HG03378 (cell line): ENCODE measurements around the gene WFS1.

ENCODE experiments used
- ATAC-seq: cut with Tn5 transposase; IDR thresholded peaks from one replicate; pipeline ENCODE4 v1.9.1; 2021; ENCODE audit warnings: mild to moderate bottlenecking, moderate library complexity; ENCODE audit not compliant: unreplicated experiment

Gene WFS1

DNA sequence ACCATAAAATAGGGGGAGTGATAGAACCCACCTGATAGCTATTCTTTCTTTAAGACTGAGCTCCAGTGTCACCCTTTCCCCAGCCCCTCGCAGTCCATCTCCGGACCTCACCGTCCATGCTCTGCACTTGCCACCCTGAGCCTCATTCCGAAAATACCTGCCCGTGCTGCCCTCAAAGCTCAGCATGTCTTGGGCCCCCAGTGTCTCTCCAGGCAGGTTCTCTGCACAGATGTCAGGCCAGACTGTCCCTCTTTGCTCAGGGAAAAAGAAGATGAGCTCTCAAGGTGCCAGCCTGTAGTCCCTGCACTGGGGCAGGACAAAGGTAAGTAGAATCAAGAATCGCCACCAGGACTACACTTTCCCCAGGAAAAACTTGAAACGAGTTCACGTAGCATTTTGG, 9.8 kb upstream of the WFS1 start:
- ATAC-seq: no peak

DNA sequence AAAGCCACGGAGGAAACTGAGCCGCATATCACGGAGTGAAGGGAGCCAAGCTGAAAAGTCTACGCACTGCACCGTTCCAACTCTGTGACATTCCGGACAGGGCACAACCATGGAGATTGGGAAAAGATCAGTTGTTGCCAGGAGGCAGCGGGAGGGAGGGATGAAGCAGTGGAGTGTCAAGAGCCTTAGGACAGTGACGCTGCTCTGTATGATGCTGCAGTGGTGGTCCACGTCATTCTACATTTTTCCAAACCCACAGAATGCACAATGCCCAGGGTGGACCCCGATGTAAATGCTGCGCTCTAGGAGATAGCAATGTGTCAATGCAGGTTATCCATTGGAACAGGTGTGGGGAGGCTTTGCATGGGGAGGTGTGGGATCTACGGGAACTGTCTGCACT, 7.5 kb upstream of the WFS1 start:
- no peak for ATAC-seq

DNA sequence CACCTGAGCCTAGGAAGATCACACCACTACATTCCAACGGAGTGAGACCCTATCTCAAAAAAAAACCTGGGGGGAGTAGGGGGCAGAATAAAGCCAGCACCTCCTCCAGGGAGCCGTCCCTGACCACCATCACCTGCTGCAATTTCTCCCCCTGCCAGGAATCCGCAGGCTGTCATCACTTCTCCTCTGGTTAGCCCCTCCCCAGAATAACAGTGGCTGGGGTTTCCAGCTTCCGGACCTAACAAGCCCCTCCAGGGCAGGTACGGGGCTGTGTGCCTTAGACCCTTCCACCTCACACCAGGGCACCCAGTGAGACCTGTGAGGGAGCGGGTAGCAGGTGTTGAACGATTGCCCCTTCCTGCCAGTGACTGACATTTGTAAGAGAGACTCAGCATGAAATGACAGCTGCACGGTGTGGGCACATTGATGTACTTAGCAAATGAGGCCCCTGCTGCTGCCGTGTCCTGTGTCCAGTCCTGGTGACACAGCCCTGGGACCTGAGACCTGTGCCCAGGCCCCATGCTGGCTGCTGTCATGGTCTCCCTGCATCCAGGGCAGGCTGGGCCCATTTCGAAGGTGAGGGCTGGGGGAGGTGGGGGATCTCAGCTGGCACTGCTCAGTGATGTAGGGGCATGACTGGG, 6.7 kb upstream of the WFS1 start:
- ATAC-seq: no peak

DNA sequence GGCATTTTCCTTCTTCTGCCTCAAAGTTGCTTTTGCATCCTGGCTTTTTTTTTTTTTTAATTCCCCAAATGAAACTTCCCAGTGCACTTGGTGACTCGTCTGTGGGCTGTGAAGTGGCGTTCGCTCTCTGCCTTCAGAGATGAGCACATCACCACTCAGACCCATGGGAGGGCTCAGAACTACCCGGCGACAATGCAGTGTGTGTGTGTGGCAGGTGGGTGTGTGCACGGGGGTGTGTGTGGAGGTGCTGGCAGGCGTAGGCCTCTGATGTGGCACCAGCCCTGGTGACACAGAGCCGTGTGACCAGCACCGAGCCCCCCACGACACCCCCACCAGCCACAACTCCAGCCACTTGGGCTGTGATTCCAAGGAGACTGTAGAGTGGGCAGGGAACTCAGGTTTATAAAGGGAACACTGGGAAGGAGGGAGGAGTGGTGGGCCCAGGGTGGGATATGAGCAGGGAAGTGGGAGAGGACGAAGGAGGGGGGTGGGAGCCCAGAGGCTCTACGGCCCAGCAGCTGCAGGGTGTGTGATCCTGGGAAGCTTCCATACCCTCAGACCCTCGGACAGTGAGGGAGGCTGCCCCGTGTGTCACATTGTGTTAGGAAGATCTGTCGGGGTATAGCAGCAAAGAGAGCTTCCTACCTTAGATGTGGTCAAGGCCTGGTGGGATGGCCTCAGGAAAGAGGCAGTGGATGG, 6.0 kb upstream of the WFS1 start:
- ATAC-seq: no peak

DNA sequence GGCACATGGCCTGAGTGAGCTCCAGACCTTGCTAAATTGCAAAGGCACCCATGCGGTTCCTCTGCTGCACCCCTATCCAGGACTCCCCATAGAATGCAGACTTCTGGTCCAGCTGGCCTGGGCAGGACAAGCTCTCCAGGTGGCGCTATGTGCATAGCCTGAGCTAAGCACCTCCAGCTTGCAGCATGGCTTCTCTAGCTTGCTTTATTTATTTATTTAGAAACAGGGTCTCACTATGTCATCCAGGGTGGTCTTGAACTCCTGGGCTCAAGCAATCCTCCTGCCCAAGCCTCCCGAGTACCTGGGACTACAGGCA, 5.5 kb upstream of the WFS1 start:
- no peak for ATAC-seq

DNA sequence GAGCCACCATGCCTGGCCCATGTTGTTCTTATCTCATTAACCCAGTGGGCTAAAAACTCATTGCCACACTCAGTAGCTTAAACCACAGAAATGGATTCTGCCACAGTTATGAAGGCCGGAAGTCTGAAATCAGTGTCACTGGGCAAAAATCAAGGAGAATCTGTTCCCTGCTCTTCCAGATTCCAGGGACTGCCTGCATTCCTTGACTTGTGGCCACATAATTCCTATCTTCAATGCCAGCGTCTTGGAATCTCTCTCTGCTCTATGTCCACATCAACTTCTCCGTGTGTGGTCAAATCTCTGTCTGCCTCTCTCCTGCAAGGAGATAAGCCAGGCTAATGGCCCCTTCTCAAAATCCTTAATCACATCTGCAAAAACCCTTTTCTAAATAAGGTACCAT, 4.1 kb upstream of the WFS1 start:
- ATAC-seq: no peak

DNA sequence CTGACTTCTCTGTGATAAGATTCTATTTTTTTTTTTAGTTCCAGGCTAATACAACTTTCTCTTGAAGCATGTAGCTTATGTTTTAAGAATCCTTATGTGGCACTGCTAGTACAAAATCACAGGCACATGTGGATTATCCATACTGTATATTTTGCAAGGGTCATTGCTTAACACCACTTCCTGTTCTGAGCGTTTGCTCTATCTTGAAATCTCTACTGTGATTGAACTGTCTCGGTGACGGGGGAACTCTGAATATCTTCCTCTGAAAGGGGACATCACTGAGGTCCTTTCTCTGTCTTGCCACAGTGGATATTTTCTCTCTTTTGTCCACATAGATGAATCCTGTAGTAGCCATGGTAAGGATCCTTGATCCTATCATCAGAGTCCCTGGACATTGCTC, 2.1 kb upstream of the WFS1 start:
- ATAC-seq: no peak

DNA sequence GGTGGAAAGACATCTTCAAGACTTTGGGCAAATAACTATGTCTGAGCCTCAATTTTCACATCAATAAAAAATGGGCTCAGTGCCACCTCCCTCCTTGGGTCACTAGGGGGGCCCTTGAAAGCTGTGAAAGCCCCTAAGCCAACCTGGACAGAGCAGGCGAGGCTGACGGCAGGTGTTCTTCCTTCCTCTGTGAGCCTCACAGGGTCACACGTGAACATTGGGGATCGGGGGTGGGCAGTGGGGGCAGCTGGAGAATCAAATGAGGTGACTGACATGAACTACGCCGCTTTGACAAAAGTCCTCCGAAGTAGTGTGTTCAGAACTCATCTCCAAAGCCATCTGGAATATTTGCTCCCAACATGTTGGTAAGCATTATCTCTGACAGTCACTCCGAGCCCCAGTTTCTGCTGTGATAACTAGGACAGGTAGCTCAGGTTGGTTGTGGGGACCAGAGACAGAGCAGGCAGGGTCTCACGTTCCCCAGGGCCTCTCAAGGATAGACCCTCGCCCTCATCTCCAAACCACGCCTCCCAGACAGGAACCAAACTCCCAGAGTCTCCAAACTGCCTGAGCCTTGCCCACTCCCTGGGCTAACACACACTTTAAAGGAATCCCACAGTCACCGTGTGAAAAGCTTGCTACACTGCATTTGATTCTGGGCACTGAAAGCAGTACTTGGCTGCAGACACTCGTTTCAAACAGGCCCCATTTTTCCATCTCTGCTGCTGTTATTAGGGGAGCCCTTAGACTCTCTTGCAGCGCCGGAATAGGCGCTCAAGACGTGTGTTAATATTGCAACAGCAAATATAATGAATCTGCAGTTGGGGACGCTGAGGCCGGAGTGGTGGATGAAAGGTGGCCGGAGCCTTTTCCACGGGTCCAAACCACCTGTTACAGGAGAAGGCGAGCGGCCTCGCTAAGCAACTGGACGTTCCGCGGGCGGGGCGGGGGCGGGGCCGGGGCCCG, 717 bp upstream of the WFS1 start:
- peak; percentile 6 for ATAC-seq

DNA sequence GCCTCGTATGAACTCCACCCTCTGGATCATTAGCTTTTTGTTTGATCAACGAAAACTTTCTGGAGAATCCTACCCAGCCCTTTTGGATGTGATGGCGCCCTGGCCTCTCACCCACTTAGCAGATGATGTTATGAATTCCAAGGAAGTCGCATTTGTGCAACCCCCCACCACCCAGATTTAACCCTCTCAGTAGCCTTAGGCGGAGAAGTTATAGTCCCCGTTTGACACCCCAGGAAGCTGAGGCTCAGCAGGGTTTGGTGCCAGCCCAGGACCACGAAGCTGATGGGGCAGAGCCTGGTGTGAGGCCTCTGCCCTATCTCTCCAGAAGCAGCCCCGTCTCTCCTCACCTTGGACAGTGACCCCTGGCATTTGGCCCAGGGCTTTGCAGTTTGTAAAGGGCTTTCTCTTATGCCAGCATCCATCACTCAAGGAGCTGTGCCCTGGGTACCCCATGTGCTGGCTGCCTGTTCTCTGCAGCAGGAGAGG, 1.0 kb downstream of the WFS1 start:
- ATAC-seq: no peak

DNA sequence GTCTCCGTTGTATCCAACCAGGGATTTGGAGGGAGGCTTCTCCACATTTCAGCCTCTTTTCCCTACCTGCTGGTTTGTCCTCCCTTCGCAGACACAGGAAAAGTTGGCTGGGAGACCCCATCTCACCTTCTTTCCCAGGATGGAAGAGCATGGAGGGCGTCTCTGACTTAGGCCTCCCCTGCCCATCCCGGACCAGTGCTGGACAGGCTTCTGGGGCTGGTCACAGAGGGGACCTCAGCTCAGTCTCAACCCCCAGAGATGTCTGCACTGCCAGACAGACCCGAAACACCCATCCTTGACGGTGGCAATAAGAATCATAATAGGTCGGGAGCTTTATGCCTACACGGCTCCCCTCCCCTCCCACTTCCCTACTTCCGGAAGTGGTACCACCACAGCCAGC, 1.6 kb downstream of the WFS1 start:
- ATAC-seq: no peak

DNA sequence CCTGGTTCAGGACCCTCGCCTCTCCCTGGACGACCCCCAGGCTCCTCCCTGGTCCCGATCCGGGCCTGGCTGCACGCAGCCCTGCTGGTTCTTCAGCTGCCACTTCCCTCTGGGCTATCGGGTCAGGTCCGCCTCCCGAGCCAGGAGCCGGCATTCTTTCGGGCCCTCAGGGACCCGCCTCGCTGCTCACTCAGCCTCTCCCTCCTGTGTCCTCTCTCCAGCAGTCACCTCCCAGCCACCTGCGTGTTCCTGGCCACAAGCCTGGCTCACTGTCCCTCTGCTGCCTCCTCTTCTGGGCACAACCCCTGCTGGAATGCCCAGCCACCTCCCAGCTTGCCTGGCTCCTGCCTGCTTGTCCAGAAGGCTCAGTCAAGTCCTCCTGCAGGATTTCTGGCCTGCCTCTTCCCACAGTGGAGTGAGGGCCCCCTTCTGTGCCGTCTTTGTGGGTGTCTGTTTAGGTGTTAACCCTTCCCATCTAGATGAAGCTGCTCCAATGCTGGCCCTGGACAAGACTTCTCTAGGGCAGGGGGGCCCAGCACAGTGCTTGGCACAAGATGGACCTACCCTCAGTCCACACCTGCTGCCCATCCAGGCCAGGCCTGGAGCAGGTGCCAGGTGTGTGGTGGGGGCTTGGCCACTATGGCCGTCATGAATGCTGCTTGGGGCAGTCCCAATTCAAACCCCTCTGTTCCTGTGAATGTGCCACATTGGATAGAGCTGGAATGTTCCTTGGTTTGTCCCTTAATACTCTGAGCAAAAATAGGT, 2.2 kb downstream of the WFS1 start:
- ATAC-seq: no peak

DNA sequence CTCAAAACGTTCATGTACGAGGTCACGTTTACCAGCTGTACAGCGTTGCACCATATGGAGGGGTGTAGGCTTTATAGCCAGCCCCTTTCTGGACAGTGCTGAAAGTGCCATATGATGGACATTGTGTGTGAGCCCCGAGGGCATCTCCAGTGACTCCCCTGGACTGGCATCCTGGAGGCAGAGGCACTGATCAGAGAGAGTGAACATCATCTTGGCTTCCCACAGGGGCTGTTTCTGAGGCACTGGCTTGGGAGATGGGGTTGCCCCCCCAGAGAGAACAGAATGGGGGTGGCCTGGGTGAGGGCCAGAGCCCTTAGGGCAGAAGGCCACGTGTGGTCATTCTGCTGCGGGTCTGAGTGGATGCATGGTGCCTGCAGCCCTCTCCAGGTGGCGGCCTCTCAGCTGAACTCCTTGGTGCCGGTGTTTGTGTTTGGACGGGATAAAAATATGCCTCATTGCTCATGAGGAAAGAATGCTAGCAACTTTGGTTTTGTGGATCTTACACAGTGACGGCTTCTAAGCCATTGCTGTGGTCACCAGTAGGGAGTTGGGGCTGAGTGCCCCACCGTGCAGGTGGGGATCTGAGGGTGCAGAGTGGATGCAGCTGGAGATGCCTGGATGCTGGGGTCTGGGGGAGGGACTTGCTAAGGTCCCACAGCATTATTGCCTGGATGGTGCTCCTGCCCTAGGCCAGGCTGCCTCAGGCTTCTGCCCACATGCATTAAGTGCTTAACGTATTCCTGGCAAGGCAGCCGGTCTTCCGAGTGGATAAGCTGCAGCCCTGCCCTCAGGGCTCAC, 3.4 kb downstream of the WFS1 start:
- ATAC-seq: no peak

DNA sequence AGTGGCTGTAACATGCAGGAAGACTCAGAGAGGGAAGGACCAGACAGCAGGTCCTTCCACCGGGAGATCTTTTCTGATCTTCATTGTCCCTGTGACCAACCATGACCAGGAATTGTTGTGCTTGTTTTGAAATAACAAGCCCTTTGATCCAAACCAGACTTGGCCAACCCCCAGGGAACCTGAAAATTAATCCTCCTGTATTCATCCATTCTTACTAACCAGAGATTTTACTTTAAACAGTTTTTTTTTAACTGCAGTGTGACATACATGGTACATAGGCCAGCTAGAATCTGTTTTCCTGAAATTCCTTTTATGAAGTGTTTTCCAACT, 4.0 kb downstream of the WFS1 start:
- no peak for ATAC-seq

DNA sequence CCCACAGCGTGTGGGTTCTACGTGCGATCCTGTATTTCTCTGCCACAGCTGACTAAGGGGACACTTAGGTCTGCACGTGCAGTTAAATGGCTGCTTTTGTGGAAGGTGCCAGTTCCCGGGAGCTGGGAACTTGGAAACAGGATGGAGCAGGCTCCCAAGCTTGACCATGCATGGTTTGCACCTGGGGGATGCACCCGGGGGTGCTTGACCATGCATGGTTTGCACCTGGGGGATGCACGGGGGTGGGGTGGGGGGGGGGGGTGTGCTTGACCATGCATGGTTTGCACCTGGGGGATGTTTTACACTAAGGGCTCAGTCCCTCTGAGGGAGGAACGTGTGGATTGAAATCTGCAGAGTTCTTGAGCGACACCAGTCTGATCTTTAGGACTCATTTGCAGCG, 5.7 kb downstream of the WFS1 start:
- ATAC-seq: no peak

DNA sequence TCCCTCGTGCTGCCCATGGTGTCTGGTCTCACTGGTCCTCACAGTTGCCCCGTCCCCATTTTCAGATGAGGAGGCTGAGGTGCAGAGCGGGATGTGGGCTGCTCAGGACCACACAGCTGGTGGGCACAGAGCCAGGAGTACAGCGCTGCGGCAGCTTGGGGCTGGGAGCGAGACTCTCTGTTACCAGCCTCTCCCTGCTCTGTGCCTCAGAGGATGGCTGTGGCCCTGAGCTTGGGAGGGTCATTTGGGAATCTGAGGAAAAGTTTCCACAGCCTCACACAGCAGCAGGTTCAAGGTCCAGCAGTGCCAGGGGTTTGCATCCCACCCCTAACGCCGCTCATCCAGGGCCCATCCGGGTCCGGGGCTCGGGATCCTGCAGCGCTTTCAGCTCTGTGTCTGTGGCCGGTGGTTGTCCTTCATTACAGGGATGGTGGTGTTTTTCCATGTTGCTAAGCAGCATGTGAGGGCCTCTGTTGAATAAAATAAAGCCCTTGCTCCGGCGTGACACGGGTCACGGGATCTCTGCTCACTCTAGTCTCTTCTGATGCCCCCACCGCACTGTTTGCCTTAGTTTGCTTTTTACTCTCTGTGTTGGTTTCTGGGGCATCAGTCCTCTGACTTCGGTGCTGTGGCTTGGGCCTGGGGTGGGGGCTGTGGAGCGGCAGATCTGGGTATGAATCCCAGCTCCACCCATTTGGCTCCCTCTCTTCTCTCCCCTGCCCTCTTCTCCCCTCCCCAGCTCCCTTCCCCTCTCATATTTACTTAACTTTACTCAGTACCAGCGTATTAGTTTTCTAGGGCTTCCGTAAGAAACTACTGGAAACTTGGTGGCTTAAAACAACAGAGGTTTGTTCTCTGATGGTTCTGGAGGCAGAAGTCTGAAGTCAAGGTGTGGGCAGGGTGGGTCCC, 6.5 kb downstream of the WFS1 start:
- no peak for ATAC-seq

DNA sequence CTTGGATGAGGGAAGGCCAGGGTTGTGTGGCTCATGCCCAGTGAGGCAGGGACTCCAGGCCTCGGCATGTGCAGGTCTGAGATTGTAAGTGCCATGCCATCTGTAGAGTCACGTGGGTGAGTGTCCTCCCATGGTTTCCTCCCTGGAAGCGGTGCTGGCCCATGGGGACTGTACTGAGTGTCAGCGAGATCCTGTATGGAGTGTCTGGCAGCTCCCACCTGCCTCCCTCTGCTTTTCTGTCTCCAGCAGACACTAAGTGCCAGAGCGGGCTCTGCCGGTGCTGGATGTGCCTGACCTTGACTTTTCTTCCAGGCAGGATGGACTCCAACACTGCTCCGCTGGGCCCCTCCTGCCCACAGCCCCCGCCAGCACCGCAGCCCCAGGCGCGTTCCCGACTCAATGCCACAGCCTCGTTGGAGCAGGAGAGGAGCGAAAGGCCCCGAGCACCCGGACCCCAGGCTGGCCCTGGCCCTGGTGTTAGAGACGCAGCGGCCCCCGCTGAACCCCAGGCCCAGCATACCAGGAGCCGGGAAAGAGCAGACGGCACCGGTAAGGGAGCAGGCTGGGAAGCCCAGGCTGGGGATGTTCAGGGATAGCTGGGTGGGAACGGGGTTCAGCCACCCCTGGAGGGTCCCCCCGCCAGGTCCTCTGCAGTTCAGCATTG, 7.6 kb downstream of the WFS1 start:
- ATAC-seq: no peak

DNA sequence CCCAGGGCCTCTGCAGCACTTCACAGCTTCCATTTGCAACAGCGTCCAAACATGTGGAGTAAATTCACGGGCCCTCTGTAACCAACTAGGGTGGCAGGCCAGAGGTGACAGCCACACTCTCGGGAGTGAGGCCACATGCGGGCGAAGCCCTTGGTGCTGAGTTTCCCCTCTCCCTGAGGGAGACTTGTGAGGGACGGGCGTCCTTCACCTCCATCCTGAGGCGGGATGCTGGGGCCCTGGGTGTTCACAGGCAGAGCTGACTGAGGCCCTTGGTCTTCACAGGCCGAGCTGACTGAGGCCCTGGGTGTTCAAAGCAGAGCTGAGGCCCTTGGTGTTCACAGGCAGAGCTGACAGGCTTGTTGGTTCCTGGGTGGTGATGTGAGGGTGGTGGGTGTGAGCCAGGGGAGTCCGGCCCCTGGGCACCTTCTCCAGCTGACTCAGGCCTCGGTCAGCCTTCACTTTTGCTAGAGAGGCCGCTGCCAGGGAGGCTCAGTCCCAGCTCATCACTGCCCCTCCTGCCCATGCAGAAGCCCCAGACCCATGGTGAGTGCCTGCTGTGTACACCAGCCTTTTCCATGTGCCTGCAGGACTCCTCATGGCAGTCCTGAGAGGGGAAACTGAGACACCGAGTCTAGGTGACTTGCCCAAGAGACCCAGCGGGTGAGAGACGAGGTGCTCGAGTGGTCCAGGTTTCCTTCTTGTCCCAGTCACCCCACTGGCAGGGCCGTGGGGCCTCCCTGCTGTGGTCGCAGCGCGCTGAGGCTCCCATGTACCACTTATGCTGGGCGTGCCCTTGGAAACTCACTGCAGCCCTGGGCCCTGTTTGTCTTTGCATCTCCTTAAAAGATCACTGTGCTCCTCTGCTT, 8.5 kb downstream of the WFS1 start:
- ATAC-seq: no peak

DNA sequence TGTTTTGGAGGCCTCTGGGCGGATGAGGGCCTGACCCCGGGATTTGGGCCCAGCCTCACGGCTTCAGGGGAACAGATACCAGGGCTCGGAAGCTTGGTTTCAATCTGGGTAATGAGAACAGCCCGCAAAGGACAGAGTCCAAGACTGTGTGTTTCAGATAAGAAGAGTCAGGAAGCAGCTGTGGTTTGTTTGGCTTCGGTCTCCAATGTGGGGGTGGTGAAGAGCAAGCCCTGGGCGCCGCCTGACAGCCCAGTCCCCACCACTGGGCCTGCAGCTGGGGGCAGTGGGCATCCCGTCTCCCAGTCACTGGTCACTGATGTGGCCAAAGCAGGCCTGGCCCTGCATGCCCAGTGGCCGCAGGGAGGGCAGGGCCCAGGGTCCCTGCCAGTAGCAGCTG, 9.1 kb downstream of the WFS1 start:
- ATAC-seq: peak; percentile 91
